GM13977 (cell line): ENCODE data around the gene VPS13D.
A peak's percentile ranks its signal among the peaks of the same experiment; 100 is the strongest.
"Not testable (repeated sequence)": the region's sequence is repeated elsewhere in the genome, so short reads cannot be mapped to it uniquely, and the experiment has no call there.

Experiments used
- DNase-seq: peaks from one replicate; pipeline ENCODE4 v3.0.0; 2012; ENCODE audit warnings: low spot score
- CTCF ChIP-seq: IDR thresholded peaks from 2 replicates; pipeline ENCODE4 v1.5.1; 2012; ENCODE audit warnings: mild to moderate bottlenecking, control low read depth; ENCODE audit not compliant: insufficient read depth; ENCODE audit errors: extremely low read depth, missing control alignments
- in situ Hi-C: fragments of 300-500 bp; cut with MboI; formaldehyde crosslinking; loops from one replicate; pipeline ENCODE4 v1.12.0; 2022; ENCODE audit warnings: low sequenced_read_pairs, low pct_unique_long_range_greater_than_20kb, mixed read lengths, inconsistent platforms; ENCODE audit not compliant: unreplicated experiment

Gene VPS13D

DNA sequence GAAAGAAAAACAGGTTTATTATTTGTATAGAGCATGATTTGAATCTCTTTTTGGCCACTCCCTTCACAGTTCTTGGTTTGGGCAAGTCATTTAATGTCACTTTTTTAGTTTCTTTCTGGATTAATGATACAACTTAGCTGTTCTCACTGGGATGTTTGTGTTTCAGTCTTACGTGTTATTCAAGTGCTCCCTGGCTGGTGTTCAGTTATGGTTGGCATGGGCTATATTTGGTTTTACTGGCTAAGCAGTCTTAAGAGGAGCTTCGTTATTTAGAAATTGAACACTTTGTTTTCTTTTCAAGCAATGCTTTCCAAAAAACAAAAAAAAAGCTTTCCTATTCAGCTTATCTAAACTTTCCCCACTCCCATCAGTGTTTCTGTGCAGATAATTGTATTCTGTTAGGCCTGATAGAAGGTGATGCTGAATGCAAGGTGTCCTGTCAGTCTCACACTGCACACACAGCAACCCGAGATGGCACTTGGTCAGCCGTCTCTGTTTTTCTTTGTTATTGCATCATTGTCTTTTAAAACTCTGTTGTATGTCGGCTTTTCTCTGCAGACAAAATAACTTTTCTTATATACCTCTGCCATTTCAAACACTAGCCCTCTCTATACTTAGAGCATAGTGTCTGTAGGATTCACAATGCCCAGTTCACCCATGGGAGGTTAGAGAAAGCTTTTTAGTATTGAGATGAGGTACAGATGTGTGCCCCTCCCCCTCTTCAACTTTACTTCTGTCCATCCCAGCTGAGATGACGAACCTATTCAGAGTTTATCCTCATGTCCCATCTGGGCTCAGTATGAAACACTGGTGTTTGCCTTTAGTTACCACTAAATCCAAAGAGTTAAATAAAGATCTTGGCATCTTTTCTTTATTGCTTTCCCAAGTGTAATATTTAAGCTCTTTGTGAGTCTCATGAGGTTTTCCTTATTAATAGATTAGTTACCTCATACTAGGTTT lies 80.2 kb downstream of the VPS13D start:
- no peak for TF ChIP-seq CTCF
- in situ Hi-C loops, result loop anchor here (25.0 kb wide), 2 partner anchors 302 to 927 kb away; partner anchors contain the start of genes DHRS3 and PRAMEF18
- no peak for DNase-seq

DNA sequence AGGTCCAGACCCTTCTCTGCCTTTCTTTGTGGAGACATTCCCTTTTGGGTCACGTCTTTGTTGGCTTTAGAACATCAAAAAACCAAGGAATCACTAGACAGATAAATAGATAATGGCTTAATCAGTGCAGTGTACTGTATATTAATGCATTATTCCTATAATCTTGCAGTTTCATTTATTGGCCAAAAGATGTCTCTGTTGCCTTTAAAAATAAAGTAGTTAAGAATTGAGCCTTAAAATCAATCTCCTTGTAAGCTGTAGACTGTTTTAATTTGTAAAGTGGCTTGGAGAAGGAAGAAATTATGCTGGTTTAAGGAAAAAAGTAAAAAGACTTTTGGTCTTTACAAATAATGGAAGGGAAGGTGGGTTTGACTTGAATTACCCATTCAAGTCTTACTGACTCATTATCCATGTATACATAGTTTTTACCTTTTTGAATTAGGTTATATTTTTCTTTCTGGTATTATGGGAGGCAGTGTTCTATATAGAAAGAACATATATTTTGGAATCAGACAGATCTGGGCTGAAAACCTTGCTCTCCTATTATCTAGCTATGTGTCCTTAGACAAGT lies 84.6 kb downstream of the VPS13D start:
- peak; percentile 52 for TF ChIP-seq CTCF
- in situ Hi-C loops, result loop anchor here (25.0 kb wide), 2 partner anchors 298 to 923 kb away; partner anchors contain the start of genes DHRS3 and PRAMEF18
- peak; percentile 32 for DNase-seq

GRCh38 chr1:12315146-12315545 lies 85.3 kb downstream of the VPS13D start:
- DNase-seq, result no peak
- TF ChIP-seq CTCF, result no peak
- in situ Hi-C loops, result loop anchor here (25.0 kb wide), 2 partner anchors 297 to 922 kb away; partner anchors contain the start of genes DHRS3 and PRAMEF18

GRCh38 chr1:12316331-12316730 lies 86.5 kb downstream of the VPS13D start:
- TF ChIP-seq CTCF, result no peak
- no peak for DNase-seq
- in situ Hi-C loops, result loop anchor here (25.0 kb wide), 2 partner anchors 296 to 921 kb away; partner anchors contain the start of genes DHRS3 and PRAMEF18

- no peak for DNase-seq
- no peak for TF ChIP-seq CTCF
- in situ Hi-C loops, result loop anchor here (25.0 kb wide), 2 partner anchors 292 to 917 kb away; partner anchors contain the start of genes DHRS3 and PRAMEF18
Observed at GRCh38 chr1:12320486-12320885, 90.7 kb downstream of the VPS13D start.

- in situ Hi-C loops, result loop anchor here (25.0 kb wide), 2 partner anchors 288 to 913 kb away; partner anchors contain the start of genes DHRS3 and PRAMEF18
- no peak for TF ChIP-seq CTCF
- DNase-seq, result no peak
Observed at GRCh38 chr1:12324423-12324822, 94.6 kb downstream of the VPS13D start.

DNA sequence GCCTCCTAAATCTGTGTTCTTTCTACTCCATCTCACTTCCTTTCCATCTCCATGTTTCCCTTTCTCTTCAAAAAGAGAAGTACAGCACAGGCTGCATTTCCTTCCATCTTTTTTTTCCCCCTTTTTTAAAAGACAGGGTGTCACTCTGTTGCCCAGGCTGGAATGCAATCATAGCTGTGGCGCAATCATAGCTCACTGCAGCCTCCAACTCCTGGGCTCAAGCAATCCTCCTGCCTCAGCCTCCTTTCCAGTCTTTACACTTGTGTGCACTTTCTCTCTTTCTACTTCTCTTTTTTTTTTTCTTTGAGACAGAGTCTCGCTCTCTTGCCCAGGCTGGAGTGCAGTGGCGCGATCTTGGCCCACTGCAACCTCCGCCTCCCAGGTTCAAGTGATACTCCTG lies 95.1 kb downstream of the VPS13D start:
- in situ Hi-C loops, result loop anchor here (25.0 kb wide), 2 partner anchors 287 to 912 kb away; partner anchors contain the start of genes DHRS3 and PRAMEF18
- DNase-seq, result not testable (repeated sequence)
